Stomach (tissue), 9 donors: ENCODE results near the gene TAF4B. TPM values are rescaled to one million over a fixed set of nuclear protein-coding genes. Genes with fewer than 3 reads are reported as not detected.

Experiments used
- DNase-seq, 2 donors: peaks; one replicate each; pipeline versions ENCODE4 v3.0.0 to v3.0.0-alpha.2; 2013 to 2019
- H3K27ac ChIP-seq, 5 donors: fragments of 200-600 bp in 4 of 5; sonication (generic) in 4 of 5; one replicate each; pipeline ENCODE4 v1.5.1; 2013 to 2019; ENCODE audit warnings: mild to moderate bottlenecking in 1 of 5, moderate library complexity in 1 of 5
- H3K27me3 ChIP-seq, 3 donors: fragments of 200-600 bp; sonication (generic); one replicate each; pipeline ENCODE4 v1.5.1; 2017 to 2019; ENCODE audit warnings: mixed run types in 1 of 3
- H3K36me3 ChIP-seq, 4 donors: fragments of 200-600 bp; sonication (generic); 1 replicate in 3 of 4; 2 replicates in 1 of 4; pipeline ENCODE4 v1.5.1; 2016 to 2019
- H3K4me1 ChIP-seq, 4 donors: fragments of 200-600 bp; sonication (generic); one replicate each; pipeline ENCODE4 v1.5.1; 2016 to 2019
- H3K4me3 ChIP-seq, 4 donors: fragments of 200-600 bp; sonication (generic) in 3 of 4; one replicate each; pipeline ENCODE4 v1.5.1; 2016 to 2019; ENCODE audit warnings: mild to moderate bottlenecking in 1 of 4
- H3K9me3 ChIP-seq, 4 donors: fragments of 200-600 bp; sonication (generic); one replicate each; pipeline ENCODE4 v1.5.1; 2016 to 2019
- CTCF ChIP-seq, 7 experiments: fragments of 450-650 bp in 4 of 7; fragments of 200-600 bp in 3 of 7; sonication (generic) in 3 of 7; IDR thresholded peaks; one replicate each; pipeline ENCODE4 v1.5.1; 2016 to 2019; ENCODE audit warnings: antibody characterized with exemption in 7 of 7, control low read depth in 2 of 7, mild to moderate bottlenecking in 1 of 7
- EP300 ChIP-seq: sonication (generic); formaldehyde crosslinking; IDR thresholded peaks from one replicate; pipeline ENCODE4 v1.6.1; 2017; ENCODE audit warnings: antibody characterized with exemption
- POLR2A ChIP-seq, 4 donors: fragments of 450-650 bp; IDR thresholded peaks; one replicate each; pipeline ENCODE4 v1.6.1; 2016; ENCODE audit warnings: antibody characterized with exemption in 4 of 4, control low read depth in 2 of 4, mild to moderate bottlenecking in 1 of 4, moderate library complexity in 1 of 4
- POLR2AphosphoS5 ChIP-seq, 3 donors: sonication (generic); formaldehyde crosslinking; IDR thresholded peaks; one replicate each; pipeline ENCODE4 v1.6.1; 2016; ENCODE audit warnings: antibody characterized with exemption in 3 of 3
- WGBS, 5 donors: extraction: QIAGEN DNeasy Blood & Tissue Kit in 3 of 5; methylation state at CpG; one replicate each; pipeline versions ENCODE4 v1.1.5 to v1.1.7; 2013 to 2018; 5-methylcytosine and 5-hydroxymethylcytosine counted together
- intact Hi-C: fragments of 100-400 bp; cut with DNase I; formaldehyde crosslinking; loops from one replicate; pipeline ENCODE4 v1.15.1; 2023; ENCODE audit warnings: low total_unique reads
- polyA plus RNA-seq, 3 donors: library from polyadenylated mRNA; stranded (reverse); fragments of 200-250 nt; gene quantifications; one replicate each; pipeline ENCODE4 v1.2.3, GENCODE V29; 2013
- small RNA-seq, 4 donors: library from RNA; depleted of rRNA; stranded (forward); fragments of <200 nt; gene quantifications; one replicate each; pipeline ENCODE3, GENCODE V24; 2016
- total RNA-seq, 5 donors: library from RNA; depleted of rRNA; stranded (reverse); fragments of >200 nt; gene quantifications; one replicate each; pipeline versions ENCODE4 v1.1.0 to v1.2.3, GENCODE V29; 2014 to 2016
- donor health status: healthy with polysubstance abuse.
- donor health status: Bipolar disorder and iron deficiency.
- donor health status: healthy.

TAF4B gene
- total and polyA plus RNA-seq, 8 donors, result 0.58 to 33.6 (median 5.0) TPM

DNA sequence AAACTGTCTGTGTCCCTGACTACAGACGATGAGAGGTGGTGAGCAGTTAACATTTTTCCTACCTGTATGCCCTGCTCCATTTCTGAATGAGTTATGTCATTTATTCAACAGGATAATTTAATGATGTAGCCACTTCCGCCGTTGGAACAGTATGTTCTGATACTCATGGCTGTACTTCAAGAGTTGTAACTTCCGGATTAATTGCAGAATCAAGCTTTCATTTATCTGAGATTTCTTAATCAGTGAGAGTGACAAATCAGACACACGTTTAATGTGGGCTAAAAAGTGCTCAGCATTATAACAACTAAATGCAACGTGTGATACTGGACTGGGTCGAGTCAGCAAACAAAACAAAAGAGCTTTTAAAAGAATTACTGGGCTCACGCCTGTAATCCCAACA is 214.4 kb downstream of the TAF4B start:
- intact Hi-C loops, result no loop called here
- Histone ChIP-seq H3K9me3 (no peaks in the 10 kb centered on the region), H3K27me3 (no peaks in the 10 kb centered on the region), H3K4me3 (no peak overlapping the region), H3K36me3 (no peaks in the 10 kb centered on the region), H3K27ac (no peak overlapping the region), H3K4me1 (no peaks in the 10 kb centered on the region)
- no peak for DNase-seq
- 44 to 63% (median 51%) methylated on average over 8 of the region's 8 CpGs for WGBS, 5 donors
- no peak for TF ChIP-seq CTCF (IDR thresholded peaks at IDR 0.05)
- no peak for TF ChIP-seq EP300
- no peak for TF ChIP-seq POLR2A (IDR thresholded peaks at IDR 0.05)
- no peak for TF ChIP-seq POLR2AphosphoS5 (IDR thresholded peaks at IDR 0.05)

Small RNAs within 50 kb of the gene (small RNA-seq; reads per million reads assigned to genes)
- gene RNU6-1289P, result 0 reads per million in 4 donors

Other genes with a start within 250 kb of the TAF4B start
- gene SS18, start 135.8 kb upstream of the TAF4B start, total RNA-seq, result 100 to 1,000 TPM in 2 of 5 donors, 10 to 100 TPM in 3; 24.6 to 138 (median 72.2) TPM
- gene SS18, start 135.8 kb upstream of the TAF4B start, polyA plus RNA-seq, result 10 to 100 TPM; 27.3 to 36.5 (median 29.0) TPM
- not detected for gene PSMA8, start 92.6 kb upstream of the TAF4B start, total RNA-seq
- gene PSMA8, start 92.6 kb upstream of the TAF4B start, polyA plus RNA-seq, result under 1 TPM in 2 of 3 donors, not detected in 1; 0.10 to 0.31 TPM